BLaER1 (cell line): ENCODE measurements around the gene PLEKHH3.
A peak's percentile ranks its signal among the peaks of the same experiment; 100 is the strongest.
"Not testable (repeated sequence)": the region's sequence is repeated elsewhere in the genome, so short reads cannot be mapped to it uniquely, and the experiment has no call there.

Experiments used
- H3K27ac ChIP-seq: shearing (Covaris generic); formaldehyde crosslinking; 2 replicates; pipeline ENCODE4 v1.8.1; 2022
- H3K27me3 ChIP-seq: shearing (Covaris generic); formaldehyde crosslinking; 2 replicates; pipeline ENCODE4 v1.8.1; 2022
- H3K36me3 ChIP-seq: shearing (Covaris generic); formaldehyde crosslinking; 2 replicates; pipeline ENCODE4 v1.8.1; 2022
- H3K4me1 ChIP-seq: shearing (Covaris generic); formaldehyde crosslinking; 2 replicates; pipeline ENCODE4 v1.8.1; 2022
- H3K4me2 ChIP-seq: shearing (Covaris generic); formaldehyde crosslinking; 2 replicates; pipeline ENCODE4 v1.8.1; 2022
- H3K4me3 ChIP-seq: shearing (Covaris generic); formaldehyde crosslinking; 2 replicates; pipeline ENCODE4 v1.8.1; 2022
- H3K9ac ChIP-seq: shearing (Covaris generic); formaldehyde crosslinking; 2 replicates; pipeline ENCODE4 v1.8.1; 2022
- H3K9me3 ChIP-seq: shearing (Covaris generic); formaldehyde crosslinking; 2 replicates; pipeline ENCODE4 v1.8.1; 2022
- H4K20me1 ChIP-seq: shearing (Covaris generic); formaldehyde crosslinking; 2 replicates; pipeline ENCODE4 v1.8.1; 2022
- Cebpa-rat ChIP-seq: shearing (Covaris generic); IDR thresholded peaks from 2 replicates; pipeline ENCODE4 v1.8.1; 2022

PLEKHH3 gene

DNA sequence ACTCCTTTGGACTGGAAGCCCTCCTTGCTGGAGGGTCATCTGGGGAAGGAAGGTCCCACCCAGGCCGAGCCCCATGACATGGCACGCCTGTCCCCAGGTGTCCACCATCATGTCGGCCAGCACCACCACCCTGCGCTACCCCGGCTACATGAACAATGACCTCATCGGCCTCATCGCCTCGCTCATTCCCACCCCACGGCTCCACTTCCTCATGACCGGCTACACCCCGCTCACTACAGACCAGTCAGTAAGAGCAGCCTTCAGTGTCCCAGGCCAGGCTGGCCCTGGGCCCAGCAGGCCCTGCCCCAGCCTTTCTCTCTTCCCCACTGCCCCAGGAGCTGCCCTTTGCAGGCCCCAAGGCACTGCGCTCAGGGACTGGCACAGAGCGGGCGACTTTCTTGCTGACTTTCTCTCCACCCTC is 11.2 kb downstream of the PLEKHH3 start:
- no peak for TF ChIP-seq Cebpa-rat
- Histone ChIP-seq H4K20me1 (peaks cover 36% of the 10 kb centered on the region), H3K4me2 (no peak overlapping the region), H3K9ac (no peak overlapping the region), H3K27me3 (peaks cover 21% of the 10 kb centered on the region), H3K4me3 (no peak overlapping the region), H3K4me1 (peaks cover 6% of the 10 kb centered on the region; the same call in 1 of the 2 replicates), H3K9me3 (no peaks in the 10 kb centered on the region), H3K27ac (no peak overlapping the region), H3K36me3 (peaks cover 77% of the 10 kb centered on the region)

GRCh38 chr17:42660692-42661345 is 16.0 kb downstream of the PLEKHH3 start:
- Histone ChIP-seq H3K4me2 (no peak overlapping the region), H4K20me1 (no peaks in the 10 kb centered on the region), H3K27me3 (no peaks in the 10 kb centered on the region), H3K4me1 (peaks cover 22% of the 10 kb centered on the region), H3K9ac (no peak overlapping the region), H3K27ac (no peak overlapping the region), H3K4me3 (no peak overlapping the region), H3K36me3 (peaks cover 38% of the 10 kb centered on the region), H3K9me3 (no peaks in the 10 kb centered on the region)
- TF ChIP-seq Cebpa-rat: no peak

GRCh38 chr17:42659932-42660274 is 16.9 kb downstream of the PLEKHH3 start:
- H4K20me1 ChIP-seq, H3K27ac ChIP-seq, H3K9ac ChIP-seq, H3K9me3 ChIP-seq, H3K27me3 ChIP-seq: not testable (repeated sequence)
- H3K36me3 ChIP-seq: peaks cover 30% of the 10 kb centered on the region
- H3K4me1 ChIP-seq: peaks cover 26% of the 10 kb centered on the region
- H3K4me3 ChIP-seq: peak overlapping the region; percentile 69
- peak overlapping the region; percentile 87 for H3K4me2 ChIP-seq

GRCh38 chr17:42659079-42659931 is 17.5 kb downstream of the PLEKHH3 start, which contains the start of gene TUBG2:
TUBG2 (plus strand) TSS chr17:42659284; CDS start chr17:42659504, 220 bp downstream.
- H3K9me3 ChIP-seq: no peaks in the 10 kb centered on the region
- no peaks in the 10 kb centered on the region for H3K27me3 ChIP-seq
- H3K4me1 ChIP-seq: peaks cover 26% of the 10 kb centered on the region
- TF ChIP-seq Cebpa-rat: no peak
- peaks cover 30% of the 10 kb centered on the region for H3K36me3 ChIP-seq
- peak within 1 kb of the TSS; percentile 78 for H3K9ac ChIP-seq
- peak within 1 kb of the TSS; percentile 87 for H3K4me2 ChIP-seq
- H4K20me1 ChIP-seq: no peaks in the 10 kb centered on the region
- H3K4me3 ChIP-seq: peak within 1 kb of the TSS; percentile 69
- peak within 1 kb of the TSS; percentile 19; the same call in 1 of the 2 replicates for H3K27ac ChIP-seq

GRCh38 chr17:42657824-42658588 is 18.8 kb downstream of the PLEKHH3 start:
- no peak overlapping the region for H3K4me3 ChIP-seq
- H3K4me2 ChIP-seq: no peak overlapping the region
- peaks cover 26% of the 10 kb centered on the region for H3K4me1 ChIP-seq
- H3K9me3 ChIP-seq: no peaks in the 10 kb centered on the region
- TF ChIP-seq Cebpa-rat: no peak
- H3K27me3 ChIP-seq: no peaks in the 10 kb centered on the region
- no peak overlapping the region for H3K9ac ChIP-seq
- peaks cover 18% of the 10 kb centered on the region for H3K36me3 ChIP-seq
- no peak overlapping the region for H3K27ac ChIP-seq
- H4K20me1 ChIP-seq: no peaks in the 10 kb centered on the region

- Histone ChIP-seq H3K4me3 (no peak overlapping the region), H3K4me1 (peaks cover 25% of the 10 kb centered on the region), H3K4me2 (peak overlapping the region; percentile 27), H3K9me3 (no peaks in the 10 kb centered on the region), H3K27ac (no peak overlapping the region), H3K36me3 (no peaks in the 10 kb centered on the region), H4K20me1 (no peaks in the 10 kb centered on the region), H3K27me3 (no peaks in the 10 kb centered on the region), H3K9ac (no peak overlapping the region)
- TF ChIP-seq Cebpa-rat: no peak
Observed at GRCh38 chr17:42655528-42655927, 21.3 kb downstream of the PLEKHH3 start.

DNA sequence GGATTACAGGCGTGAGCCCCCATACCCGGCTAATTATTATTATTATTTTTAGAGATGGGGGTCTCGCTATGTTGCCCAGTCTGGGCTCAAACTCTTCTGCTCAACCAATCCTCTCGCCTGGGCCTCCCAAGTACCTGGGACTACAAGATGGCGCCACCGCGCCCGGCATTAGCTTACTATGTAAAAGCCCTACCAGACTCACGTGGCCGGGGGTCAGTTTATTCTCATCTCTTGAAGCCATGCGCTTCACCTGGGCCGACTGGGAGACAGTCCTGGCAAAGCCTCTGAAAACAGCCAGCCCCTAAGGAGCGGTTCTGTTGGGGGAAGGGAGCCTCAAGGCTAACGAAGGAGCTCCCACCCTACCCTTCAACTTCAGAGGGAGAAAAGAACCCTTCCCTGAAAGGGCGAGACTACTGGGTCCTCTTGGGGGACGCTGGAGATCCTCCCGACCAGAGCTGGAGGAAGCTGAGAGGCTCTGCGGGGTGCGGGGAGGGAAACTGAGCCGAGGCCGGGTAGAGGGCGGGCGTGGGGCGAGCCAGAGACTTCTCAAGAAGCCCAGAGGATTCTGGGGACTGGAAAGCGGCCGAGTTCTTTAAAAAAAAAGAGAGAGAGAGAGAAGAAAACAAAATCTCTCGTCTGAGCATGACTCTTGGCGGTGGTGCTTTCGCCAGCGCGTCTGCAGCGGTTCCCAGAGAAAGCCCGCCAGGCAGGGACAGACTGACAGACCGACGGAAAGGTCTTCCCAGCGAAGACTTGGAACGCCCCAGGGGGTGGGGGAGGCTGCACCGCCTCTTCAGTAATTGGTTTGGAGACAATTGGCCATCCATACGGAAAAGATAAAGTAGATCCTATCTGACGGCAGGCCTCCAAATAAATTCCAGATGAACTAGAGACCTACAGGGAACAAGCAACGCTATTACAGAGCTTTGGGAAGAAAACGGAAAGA is 23.3 kb downstream of the PLEKHH3 start:
- no peaks in the 10 kb centered on the region for H3K9me3 ChIP-seq
- no peaks in the 10 kb centered on the region for H3K27me3 ChIP-seq
- H3K4me2 ChIP-seq: no peak overlapping the region
- H3K27ac ChIP-seq: no peak overlapping the region
- no peak for TF ChIP-seq Cebpa-rat
- H4K20me1 ChIP-seq: no peaks in the 10 kb centered on the region; the same call in 1 of the 2 replicates
- no peak overlapping the region for H3K4me3 ChIP-seq
- H3K4me1 ChIP-seq: peaks cover 12% of the 10 kb centered on the region
- no peaks in the 10 kb centered on the region for H3K36me3 ChIP-seq
- H3K9ac ChIP-seq: no peak overlapping the region

GRCh38 chr17:42651392-42651791 is 25.4 kb downstream of the PLEKHH3 start:
- no peaks in the 10 kb centered on the region for H3K27me3 ChIP-seq
- no peaks in the 10 kb centered on the region for H3K9me3 ChIP-seq
- H3K36me3 ChIP-seq: no peaks in the 10 kb centered on the region
- no peak overlapping the region for H3K4me2 ChIP-seq
- no peaks in the 10 kb centered on the region; the same call in 1 of the 2 replicates for H4K20me1 ChIP-seq
- no peak overlapping the region for H3K4me3 ChIP-seq
- peaks cover 32% of the 10 kb centered on the region for H3K4me1 ChIP-seq
- no peak for TF ChIP-seq Cebpa-rat
- H3K27ac ChIP-seq: no peak overlapping the region
- H3K9ac ChIP-seq: no peak overlapping the region

DNA sequence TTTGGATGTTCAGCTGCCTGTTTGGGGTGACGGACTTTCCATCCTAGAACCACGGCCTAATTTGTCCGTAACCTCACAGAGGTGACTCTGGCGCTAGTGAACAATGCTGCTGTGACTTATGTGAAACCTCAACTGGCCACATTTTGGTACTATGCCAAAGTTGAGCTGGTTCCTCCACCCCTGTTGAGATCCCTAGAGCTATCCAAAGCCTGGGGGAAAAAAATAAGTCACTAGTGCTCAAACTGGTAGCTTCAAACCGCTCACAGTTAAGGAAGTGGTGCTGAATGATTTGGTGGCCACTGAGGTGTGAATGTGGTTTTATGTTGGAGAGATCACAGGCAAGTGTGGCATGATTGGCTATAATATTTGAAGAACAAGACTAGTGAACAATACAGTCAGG is 29.0 kb downstream of the PLEKHH3 start:
- TF ChIP-seq Cebpa-rat: no peak
- Histone ChIP-seq H3K4me1 (peaks cover 40% of the 10 kb centered on the region), H3K27me3 (no peaks in the 10 kb centered on the region), H3K27ac (no peak overlapping the region), H3K36me3 (no peaks in the 10 kb centered on the region), H3K9me3 (no peaks in the 10 kb centered on the region), H4K20me1 (no peaks in the 10 kb centered on the region; the same call in 1 of the 2 replicates), H3K9ac (no peak overlapping the region), H3K4me3 (no peak overlapping the region), H3K4me2 (peak overlapping the region; percentile 72)
